AG09319 (cell line): ENCODE measurements around the gene VEZF1.

ENCODE experiments used
- DNase-seq: peaks from one replicate; pipeline ENCODE4 v3.0.0-alpha.2; 2010; ENCODE audit warnings: low read depth; ENCODE audit errors: extremely low read depth
- TF ChIP-seq, protein P1 (sequence below): IDR thresholded peaks from 2 replicates; pipeline ENCODE4 v1.5.1; 2011; ENCODE audit warnings: low read depth, mild to moderate bottlenecking, inconsistent platforms, low read length, moderate library complexity

Gene VEZF1

DNA sequence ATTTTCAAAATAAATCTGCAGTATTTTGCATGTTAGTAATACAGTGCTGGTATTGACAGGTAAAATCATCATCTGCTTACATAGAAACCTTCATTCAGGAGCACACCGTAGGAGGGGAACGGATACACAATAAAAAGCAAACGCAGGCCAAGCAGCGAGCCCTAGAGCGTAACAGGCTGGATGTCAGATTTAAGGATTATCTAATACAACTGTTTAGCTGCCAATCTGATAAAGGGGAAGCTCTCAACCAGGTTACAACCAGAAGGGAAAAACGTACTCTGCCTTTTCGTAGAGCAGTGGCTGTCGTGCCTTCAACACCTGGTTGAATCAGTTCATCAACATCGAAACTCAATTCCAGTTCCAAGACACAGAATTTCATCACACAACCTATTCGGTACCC lies 16.5 kb downstream of the VEZF1 start:
- DNase-seq = no peak
- TF ChIP-seq, protein P1, sequence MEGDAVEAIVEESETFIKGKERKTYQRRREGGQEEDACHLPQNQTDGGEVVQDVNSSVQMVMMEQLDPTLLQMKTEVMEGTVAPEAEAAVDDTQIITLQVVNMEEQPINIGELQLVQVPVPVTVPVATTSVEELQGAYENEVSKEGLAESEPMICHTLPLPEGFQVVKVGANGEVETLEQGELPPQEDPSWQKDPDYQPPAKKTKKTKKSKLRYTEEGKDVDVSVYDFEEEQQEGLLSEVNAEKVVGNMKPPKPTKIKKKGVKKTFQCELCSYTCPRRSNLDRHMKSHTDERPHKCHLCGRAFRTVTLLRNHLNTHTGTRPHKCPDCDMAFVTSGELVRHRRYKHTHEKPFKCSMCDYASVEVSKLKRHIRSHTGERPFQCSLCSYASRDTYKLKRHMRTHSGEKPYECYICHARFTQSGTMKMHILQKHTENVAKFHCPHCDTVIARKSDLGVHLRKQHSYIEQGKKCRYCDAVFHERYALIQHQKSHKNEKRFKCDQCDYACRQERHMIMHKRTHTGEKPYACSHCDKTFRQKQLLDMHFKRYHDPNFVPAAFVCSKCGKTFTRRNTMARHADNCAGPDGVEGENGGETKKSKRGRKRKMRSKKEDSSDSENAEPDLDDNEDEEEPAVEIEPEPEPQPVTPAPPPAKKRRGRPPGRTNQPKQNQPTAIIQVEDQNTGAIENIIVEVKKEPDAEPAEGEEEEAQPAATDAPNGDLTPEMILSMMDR = no peak

DNA sequence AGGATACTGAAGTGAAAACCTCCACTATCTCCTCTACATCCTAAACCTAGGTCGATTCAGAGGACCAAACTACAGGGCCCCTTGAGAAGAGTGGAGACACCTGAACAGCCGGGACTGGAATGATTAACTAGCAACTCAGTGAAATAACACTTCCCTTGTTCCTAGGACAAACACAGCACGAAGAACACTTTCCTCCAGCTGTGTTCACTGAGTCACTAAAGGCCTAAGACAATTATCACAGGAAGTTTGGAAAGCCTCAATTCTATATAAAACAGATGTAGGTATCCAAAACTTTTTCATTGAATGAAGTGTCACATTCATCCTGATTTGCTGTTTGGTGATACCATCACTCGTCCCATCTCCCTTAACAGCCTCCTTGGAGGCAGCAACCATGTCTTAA lies 17.3 kb downstream of the VEZF1 start:
- no peak for DNase-seq
- TF ChIP-seq, protein P1 = no peak

DNA sequence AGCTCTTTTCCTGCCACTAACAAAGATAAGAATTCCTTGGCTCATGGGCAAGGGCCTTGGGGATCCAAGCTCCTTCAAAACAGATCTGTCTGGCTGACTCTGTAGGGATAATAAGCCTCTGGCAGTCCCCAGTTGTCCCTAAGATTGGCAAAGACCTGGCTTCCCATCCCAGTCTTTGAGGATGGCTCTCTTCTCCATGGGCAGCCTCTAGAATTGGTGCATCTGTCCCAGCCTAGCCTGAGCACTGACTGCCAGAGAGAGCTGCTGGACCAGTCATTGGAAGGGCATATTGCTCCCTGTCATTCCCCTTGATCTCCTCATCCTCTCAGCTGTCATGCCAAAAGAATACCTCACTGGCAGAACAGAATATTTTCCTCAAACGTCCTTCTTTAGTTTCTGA lies 19.6 kb downstream of the VEZF1 start:
- DNase-seq = no peak
- TF ChIP-seq, protein P1 = no peak

DNA sequence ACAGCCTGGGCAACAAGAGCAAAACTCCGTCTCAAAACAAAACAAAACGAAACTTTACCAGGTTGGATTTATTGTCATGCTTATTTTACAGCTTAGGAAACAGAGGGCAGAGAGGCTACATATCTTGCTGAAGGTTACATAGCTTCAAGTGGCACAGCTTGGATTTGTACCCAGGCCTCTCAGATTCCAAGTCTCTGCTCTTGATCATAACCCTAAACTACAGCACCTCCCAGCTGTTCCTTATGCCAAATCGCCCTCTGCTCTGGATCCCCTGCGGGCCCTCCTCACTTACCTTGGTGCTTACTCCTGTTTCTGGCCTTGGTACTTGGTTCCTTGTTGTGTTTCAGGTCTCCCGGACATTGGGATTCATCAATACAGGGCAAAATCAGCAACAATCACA lies 21.2 kb downstream of the VEZF1 start:
- TF ChIP-seq, protein P1 = no peak
- no peak for DNase-seq

DNA sequence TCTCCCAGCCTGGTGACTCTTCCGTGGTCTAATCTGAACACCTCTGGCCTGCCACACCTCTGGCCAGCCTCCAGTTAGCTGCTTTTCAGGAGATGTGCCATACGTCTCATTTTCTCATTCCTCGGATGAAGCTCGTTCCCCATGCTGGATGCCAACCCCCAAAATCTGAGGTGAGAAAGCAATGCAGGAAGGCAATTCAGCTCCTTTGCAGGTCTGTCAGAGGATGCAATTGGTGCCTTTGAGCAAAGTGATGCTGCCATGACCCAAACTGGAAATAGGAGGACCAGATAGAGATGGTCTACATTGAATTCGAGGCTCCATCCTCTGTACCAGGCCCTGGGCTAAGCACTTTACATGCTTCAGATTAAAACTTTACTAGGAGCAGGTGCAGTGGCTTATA lies 21.8 kb downstream of the VEZF1 start:
- TF ChIP-seq, protein P1 = no peak
- DNase-seq = no peak

DNA sequence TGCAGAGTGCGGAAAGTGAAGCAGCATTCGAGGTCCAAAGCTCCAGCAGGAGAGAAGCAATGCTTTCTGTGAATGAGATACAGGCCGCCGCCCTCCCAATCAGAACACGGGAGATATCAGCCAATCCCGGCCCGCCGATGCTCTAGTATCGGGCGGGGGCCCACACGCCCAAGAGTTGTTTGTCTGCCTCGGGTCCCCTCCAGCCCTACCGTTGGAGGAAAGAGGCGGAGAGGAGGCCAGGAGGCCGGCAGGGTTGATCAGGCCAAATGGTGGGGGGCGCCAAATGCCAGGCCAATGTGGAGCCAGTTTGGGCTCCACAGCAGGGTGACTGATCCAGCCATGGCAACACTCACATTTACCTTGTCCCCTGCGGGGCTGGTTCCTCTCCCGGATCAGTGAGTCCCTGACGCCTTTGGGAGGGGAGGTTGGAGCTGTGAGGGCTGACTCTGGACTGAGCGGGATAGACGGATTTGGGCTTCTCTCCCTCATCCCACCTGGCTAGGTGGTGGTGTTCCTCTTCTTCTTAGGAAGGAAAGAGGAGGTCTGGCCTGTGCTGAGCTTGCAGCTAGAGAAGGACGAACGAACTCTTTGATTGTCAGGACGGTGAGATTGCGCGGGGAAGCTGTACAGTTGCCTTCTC lies 22.4 kb downstream of the VEZF1 start:
- DNase-seq = no peak
- TF ChIP-seq, protein P1 = no peak

DNA sequence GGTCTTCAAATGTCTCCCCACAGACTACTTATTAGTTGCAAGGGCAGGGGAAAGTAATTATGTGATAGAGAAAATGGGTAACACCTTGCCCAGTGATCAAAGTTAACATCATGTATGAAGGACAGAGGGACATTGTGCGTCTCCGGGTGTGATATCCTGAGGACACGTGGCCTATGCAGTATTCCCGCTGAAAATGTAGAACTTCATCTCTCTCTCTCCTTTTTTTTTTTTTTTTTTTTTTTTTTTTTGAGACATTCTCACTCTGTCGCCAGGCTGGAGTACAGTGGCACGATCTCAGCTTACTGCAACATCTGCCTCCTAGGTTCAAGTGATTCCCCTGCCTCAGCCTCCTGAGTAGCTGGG lies 24.9 kb downstream of the VEZF1 start:
- no peak for DNase-seq
- TF ChIP-seq, protein P1 = no peak
